Epithelial cell of proximal tubule (primary cell): Measurements from ENCODE around the gene SLC5A6. TPM values are rescaled to one million over a fixed set of nuclear protein-coding genes. Genes with fewer than 3 reads are reported as not detected.

ENCODE experiments used
- DNase-seq: peaks from one replicate; pipeline ENCODE4 v3.0.0-alpha.2; 2011; ENCODE audit warnings: low read depth
- H3K4me3 ChIP-seq: 2 replicates; pipeline ENCODE4 v1.5.1; 2011; ENCODE audit warnings: low read depth, mild to moderate bottlenecking, low read length
- total RNA-seq: library from RNA; depleted of rRNA; stranded (reverse); fragments of >200 nt; gene quantifications from 2 replicates; pipeline ENCODE4 v1.2.3, GENCODE V29; 2015
- TF ChIP-seq, protein P1 (sequence below): conservative IDR thresholded peaks from 2 replicates; pipeline ENCODE4 v1.5.1; 2012; ENCODE audit warnings: low read depth, mild to moderate bottlenecking, low read length

SLC5A6 gene
- total RNA-seq, 1 donor from 2014 or later = 51.5 TPM

DNA sequence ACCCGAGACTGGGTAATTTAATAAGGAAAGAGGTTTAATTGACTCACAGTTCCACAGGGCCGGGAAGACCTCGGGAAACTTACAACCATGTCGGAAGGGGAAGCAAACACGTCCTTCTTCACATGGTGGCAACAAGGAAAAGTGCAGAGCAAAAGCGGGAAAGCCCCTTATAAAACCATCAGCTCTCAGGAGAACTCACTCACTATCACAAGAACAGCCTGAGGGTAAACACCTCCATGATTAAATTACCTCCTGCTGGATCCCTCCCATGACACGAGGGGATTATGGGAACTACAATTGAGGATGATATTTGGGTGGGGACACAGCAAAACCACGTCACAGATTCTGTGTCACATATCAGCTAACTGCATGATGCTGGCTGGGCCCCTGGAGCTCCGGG is 51.9 kb downstream of the SLC5A6 start:
- no peak for DNase-seq
- H3K4me3 ChIP-seq = no peak overlapping the region
- TF ChIP-seq, protein P1, sequence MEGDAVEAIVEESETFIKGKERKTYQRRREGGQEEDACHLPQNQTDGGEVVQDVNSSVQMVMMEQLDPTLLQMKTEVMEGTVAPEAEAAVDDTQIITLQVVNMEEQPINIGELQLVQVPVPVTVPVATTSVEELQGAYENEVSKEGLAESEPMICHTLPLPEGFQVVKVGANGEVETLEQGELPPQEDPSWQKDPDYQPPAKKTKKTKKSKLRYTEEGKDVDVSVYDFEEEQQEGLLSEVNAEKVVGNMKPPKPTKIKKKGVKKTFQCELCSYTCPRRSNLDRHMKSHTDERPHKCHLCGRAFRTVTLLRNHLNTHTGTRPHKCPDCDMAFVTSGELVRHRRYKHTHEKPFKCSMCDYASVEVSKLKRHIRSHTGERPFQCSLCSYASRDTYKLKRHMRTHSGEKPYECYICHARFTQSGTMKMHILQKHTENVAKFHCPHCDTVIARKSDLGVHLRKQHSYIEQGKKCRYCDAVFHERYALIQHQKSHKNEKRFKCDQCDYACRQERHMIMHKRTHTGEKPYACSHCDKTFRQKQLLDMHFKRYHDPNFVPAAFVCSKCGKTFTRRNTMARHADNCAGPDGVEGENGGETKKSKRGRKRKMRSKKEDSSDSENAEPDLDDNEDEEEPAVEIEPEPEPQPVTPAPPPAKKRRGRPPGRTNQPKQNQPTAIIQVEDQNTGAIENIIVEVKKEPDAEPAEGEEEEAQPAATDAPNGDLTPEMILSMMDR = no peak

GRCh38 chr2:27159271-27159670 is 52.8 kb downstream of the SLC5A6 start:
- no peak overlapping the region for H3K4me3 ChIP-seq
- TF ChIP-seq, protein P1 = no peak
- no peak for DNase-seq

GRCh38 chr2:27158468-27158867 is 53.6 kb downstream of the SLC5A6 start:
- TF ChIP-seq, protein P1 = no peak
- no peak overlapping the region for H3K4me3 ChIP-seq
- no peak for DNase-seq

DNA sequence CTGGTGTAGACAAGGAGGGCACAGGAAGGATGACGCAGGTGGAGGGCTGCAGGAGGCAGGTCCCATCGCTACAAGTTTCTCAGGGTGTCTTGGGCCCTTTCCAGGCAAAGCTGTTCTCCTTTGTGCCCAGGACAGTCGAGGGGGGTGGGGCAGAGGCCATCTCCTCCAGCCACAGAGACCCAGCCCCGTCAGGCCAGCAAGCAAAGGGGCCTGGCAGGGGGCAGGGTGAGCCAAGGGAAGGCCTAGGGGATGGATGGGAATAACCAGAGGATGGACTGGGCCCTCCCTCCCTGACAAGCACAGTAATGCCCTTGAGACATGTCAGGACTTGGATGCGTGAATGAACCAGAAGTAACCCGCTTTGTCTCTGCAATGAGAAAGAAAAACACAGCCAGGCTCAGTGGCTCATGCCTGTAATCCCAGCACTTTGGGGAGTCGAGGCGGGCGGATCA is 57.0 kb downstream of the SLC5A6 start:
- TF ChIP-seq, protein P1 = no peak
- no peak for DNase-seq

DNA sequence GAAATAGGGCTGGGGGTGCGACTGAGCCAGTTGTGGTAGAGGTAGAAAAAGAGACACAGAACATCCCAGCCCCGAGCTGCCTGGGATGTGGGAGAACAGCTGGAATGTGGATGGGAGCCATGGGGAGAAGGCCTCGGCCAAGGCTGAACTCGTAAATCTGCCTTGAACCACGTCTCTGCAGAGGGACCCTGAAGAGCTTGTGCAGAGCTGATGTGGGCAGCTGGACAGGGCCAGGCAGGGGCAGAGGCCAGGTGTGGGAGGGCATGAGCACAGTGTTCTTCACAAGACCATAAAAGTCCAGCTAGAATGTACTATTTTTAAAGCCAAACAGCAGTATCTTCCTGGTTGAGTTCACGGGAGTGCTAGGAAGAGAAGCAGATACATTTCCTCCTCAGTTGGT is 57.6 kb downstream of the SLC5A6 start:
- TF ChIP-seq, protein P1 = no peak
- no peak for DNase-seq
- H3K4me3 ChIP-seq = no peak overlapping the region

More for the DNA sequence above, 57.0 kb downstream of the SLC5A6 start:
- H3K4me3 ChIP-seq = no peak overlapping the region

- no peak overlapping the region for H3K4me3 ChIP-seq
- TF ChIP-seq, protein P1 = no peak
- DNase-seq = no peak
Measured at GRCh38 chr2:27152796-27153464, 59.1 kb downstream of the SLC5A6 start.
